GM23338 (cell line): ENCODE measurements around the gene C16orf95. TPM values are rescaled to one million over a fixed set of nuclear protein-coding genes. Genes with fewer than 3 reads are reported as not detected.

Source experiments
- ATAC-seq: fragments of 200-7000 bp; cut with Tn5 transposase; 3 replicates; pipeline ENCODE4 v1.9.1; 2020
- DNase-seq: peaks from one replicate; pipeline ENCODE4 v3.0.0-alpha.2; 2015; ENCODE audit warnings: low spot score
- H2AFZ ChIP-seq: fragments of 200-600 bp; sonication (generic); 2 replicates; pipeline ENCODE4 v1.8.0; 2016; ENCODE audit warnings: antibody characterized with exemption, mild to moderate bottlenecking, moderate library complexity
- H3F3A ChIP-seq: fragments of 200-600 bp; sonication (generic); replicated peaks from 2 replicates; pipeline ENCODE4 v1.8.0; 2017; ENCODE audit warnings: antibody characterized with exemption, mixed run types, low read depth
- H3K27ac ChIP-seq: fragments of 200-600 bp; sonication (generic); 2 replicates; pipeline ENCODE4 v1.6.1; 2016; ENCODE audit warnings: low read depth
- H3K27me3 ChIP-seq: fragments of 200-600 bp; sonication (generic); 2 replicates; pipeline ENCODE4 v1.8.0; 2016; ENCODE audit warnings: mild to moderate bottlenecking, mixed run types, moderate library complexity; ENCODE audit not compliant: insufficient read depth
- H3K36me3 ChIP-seq: fragments of 200-600 bp; sonication (generic); 2 replicates; pipeline ENCODE4 v1.8.0; 2016; ENCODE audit warnings: mild to moderate bottlenecking; ENCODE audit not compliant: insufficient read depth
- H3K4me1 ChIP-seq: fragments of 200-600 bp; sonication (generic); 2 replicates; pipeline ENCODE4 v1.8.0; 2016; ENCODE audit warnings: mild to moderate bottlenecking, moderate library complexity; ENCODE audit not compliant: insufficient read depth
- H3K4me2 ChIP-seq: fragments of 200-600 bp; sonication (generic); 2 replicates; pipeline ENCODE4 v1.7.1; 2017; ENCODE audit warnings: mixed run types
- H3K4me3 ChIP-seq: fragments of 200-600 bp; sonication (generic); 2 replicates; pipeline ENCODE4 v1.6.1; 2016; ENCODE audit warnings: mixed run types
- H3K79me2 ChIP-seq: fragments of 200-600 bp; sonication (generic); replicated peaks from 2 replicates; pipeline ENCODE4 v1.8.0; 2017; ENCODE audit warnings: mild to moderate bottlenecking; ENCODE audit not compliant: insufficient read depth
- H3K9me2 ChIP-seq: fragments of 200-600 bp; sonication (generic); 2 replicates; pipeline ENCODE4 v1.8.0; 2017; ENCODE audit not compliant: insufficient read depth
- H4K20me1 ChIP-seq: fragments of 200-600 bp; sonication (generic); replicated peaks from 2 replicates; pipeline ENCODE4 v1.8.0; 2017; ENCODE audit warnings: mild to moderate bottlenecking; ENCODE audit not compliant: insufficient read depth
- H3K27ac Mint-ChIP-seq: 2 replicates; pipeline ENCODE4 v1.8.0; 2020; ENCODE audit warnings: inconsistent platforms, mild to moderate bottlenecking, moderate library complexity, mixed read lengths
- H3K27me3 Mint-ChIP-seq: 3 replicates; pipeline ENCODE4 v1.8.0; 2022; ENCODE audit warnings: low read depth, mild to moderate bottlenecking, moderate library complexity, mixed read lengths, inconsistent platforms; ENCODE audit not compliant: insufficient read depth, poor library complexity
- H3K36me3 Mint-ChIP-seq: 3 replicates; pipeline ENCODE4 v1.8.0; 2021; ENCODE audit warnings: low read depth, mild to moderate bottlenecking, inconsistent platforms, moderate library complexity, mixed read lengths
- H3K4me1 Mint-ChIP-seq: 3 replicates; pipeline ENCODE4 v1.8.0; 2020; ENCODE audit warnings: mild to moderate bottlenecking, inconsistent platforms, mixed read lengths
- H3K4me3 Mint-ChIP-seq: 3 replicates; pipeline ENCODE4 v1.8.0; 2021; ENCODE audit warnings: moderate library complexity, mild to moderate bottlenecking, inconsistent platforms, mixed read lengths
- H3K9me3 Mint-ChIP-seq: 3 replicates; pipeline ENCODE4 v1.8.0; 2020; ENCODE audit warnings: moderate library complexity, mild to moderate bottlenecking, inconsistent platforms, mixed read lengths
- JUNB ChIP-seq: IDR thresholded peaks from one replicate; pipeline ENCODE4 v1.6.1; 2016; ENCODE audit warnings: antibody characterized with exemption; ENCODE audit not compliant: unreplicated experiment
- STAT1 ChIP-seq: IDR thresholded peaks from one replicate; pipeline ENCODE4 v1.6.1; 2016; ENCODE audit warnings: antibody characterized with exemption; ENCODE audit not compliant: unreplicated experiment
- ZNF331 ChIP-seq: fragments of 250-450 bp; sonication (Bioruptor Pico); IDR thresholded peaks from 2 replicates; pipeline ENCODE4 v1.5.0; 2020; ENCODE audit warnings: low read depth, mild to moderate bottlenecking, moderate library complexity
- polyA plus RNA-seq: library from polyadenylated mRNA; unstranded; fragments of >200 nt; fragmentation: Nextera tagmentation; extraction: Ambion mirVana; gene quantifications from 2 replicates; pipeline ENCODE4 v1.2.1, GENCODE V29; 2016
- total RNA-seq: library from RNA; depleted of rRNA; stranded (reverse); fragments of >200 nt; shearing (Covaris generic); gene quantifications from 2 replicates; pipeline ENCODE4 v1.2.3, GENCODE V29; 2014
- TF ChIP-seq, protein P1 (sequence below), 2 experiments: fragments of 200-600 bp in 1 of 2; sonication (generic) in 1 of 2; conservative IDR thresholded peaks; 2 replicates each; pipeline versions ENCODE4 v1.5.1 to v1.6.1; 2016 to 2017; ENCODE audit warnings: antibody characterized with exemption in 2 of 2, low read depth in 2 of 2, mild to moderate bottlenecking in 2 of 2, moderate library complexity in 1 of 2
- TF ChIP-seq, protein P2 (sequence below): fragments of 250-450 bp; sonication (Bioruptor Pico); IDR thresholded peaks from 2 replicates; pipeline ENCODE4 v1.5.0; 2020; ENCODE audit warnings: mild to moderate bottlenecking, moderate library complexity

Gene C16orf95
- total and polyA plus RNA-seq, 2 experiments from 2014 or later = 1.2 to 3.9 TPM

DNA sequence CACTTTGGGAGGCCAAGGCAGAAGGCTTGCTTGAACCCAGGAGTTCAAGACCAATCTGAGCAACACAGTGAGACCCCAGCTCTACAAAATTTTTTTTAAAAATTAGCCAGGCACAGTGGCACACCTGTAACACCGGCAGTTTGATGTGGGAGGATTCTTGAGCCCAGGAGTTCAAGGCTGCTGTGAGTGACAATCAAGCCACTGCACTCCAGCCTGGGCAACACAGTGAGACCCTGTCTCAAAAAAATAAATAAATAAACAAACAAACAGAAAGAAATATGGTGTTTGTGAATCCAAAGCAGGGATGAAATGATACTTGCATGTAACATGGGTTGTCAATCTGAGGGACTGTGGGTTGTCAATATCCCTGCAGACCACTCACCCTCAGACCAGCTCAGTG, 49.7 kb upstream of the C16orf95 start (continued):
- TF ChIP-seq, protein P1, sequence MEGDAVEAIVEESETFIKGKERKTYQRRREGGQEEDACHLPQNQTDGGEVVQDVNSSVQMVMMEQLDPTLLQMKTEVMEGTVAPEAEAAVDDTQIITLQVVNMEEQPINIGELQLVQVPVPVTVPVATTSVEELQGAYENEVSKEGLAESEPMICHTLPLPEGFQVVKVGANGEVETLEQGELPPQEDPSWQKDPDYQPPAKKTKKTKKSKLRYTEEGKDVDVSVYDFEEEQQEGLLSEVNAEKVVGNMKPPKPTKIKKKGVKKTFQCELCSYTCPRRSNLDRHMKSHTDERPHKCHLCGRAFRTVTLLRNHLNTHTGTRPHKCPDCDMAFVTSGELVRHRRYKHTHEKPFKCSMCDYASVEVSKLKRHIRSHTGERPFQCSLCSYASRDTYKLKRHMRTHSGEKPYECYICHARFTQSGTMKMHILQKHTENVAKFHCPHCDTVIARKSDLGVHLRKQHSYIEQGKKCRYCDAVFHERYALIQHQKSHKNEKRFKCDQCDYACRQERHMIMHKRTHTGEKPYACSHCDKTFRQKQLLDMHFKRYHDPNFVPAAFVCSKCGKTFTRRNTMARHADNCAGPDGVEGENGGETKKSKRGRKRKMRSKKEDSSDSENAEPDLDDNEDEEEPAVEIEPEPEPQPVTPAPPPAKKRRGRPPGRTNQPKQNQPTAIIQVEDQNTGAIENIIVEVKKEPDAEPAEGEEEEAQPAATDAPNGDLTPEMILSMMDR (conservative IDR thresholded peaks at IDR 0.05; ENCODE audit: low read depth in 2 of 2) = no peak

DNA sequence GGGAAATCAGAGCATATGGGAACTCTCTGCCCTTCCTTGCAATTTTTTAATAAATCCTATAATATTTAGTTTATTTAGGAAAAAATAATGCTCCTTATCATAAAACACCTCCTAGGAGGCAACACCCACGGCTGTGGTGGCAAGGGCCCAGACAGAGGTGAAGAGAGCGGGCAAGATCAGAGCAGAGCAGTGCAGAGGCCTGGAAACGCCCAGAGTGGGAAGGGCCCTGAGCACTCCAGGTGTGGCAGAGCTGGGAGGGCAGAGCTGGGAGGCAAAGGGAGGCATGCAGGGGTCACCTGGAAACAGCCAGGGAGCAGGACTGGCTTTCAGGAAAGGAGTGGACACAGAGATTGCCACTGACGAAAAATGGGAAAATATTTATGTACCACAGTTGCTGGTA, 49.1 kb upstream of the C16orf95 start:
- Histone ChIP-seq H3K4me3 (no peak overlapping the region), H3K36me3 (no peaks in the 10 kb centered on the region), H3K4me1 (no peaks in the 10 kb centered on the region), H3K27ac (no peak overlapping the region), H3K4me2 (no peak overlapping the region), H3K79me2 (peaks cover 69% of the 10 kb centered on the region), H3K9me2 (no peaks in the 10 kb centered on the region), H2AFZ (no peak overlapping the region), H3F3A (no peaks in the 10 kb centered on the region), H4K20me1 (peaks cover 21% of the 10 kb centered on the region; the same call in 1 of the 2 replicates), H3K27me3 (no peaks in the 10 kb centered on the region)
- Mint-ChIP-seq H3K4me3 (no peak overlapping the region), H3K4me1 (peaks cover 25% of the 10 kb centered on the region), H3K9me3 (no peaks in the 10 kb centered on the region), H3K27ac (no peak overlapping the region), H3K36me3 (no peaks in the 10 kb centered on the region), H3K27me3 (peaks cover 2% of the 10 kb centered on the region)
- ATAC-seq (no peak), DNase-seq (no peak)
- TF ChIP-seq JUNB (no peak), ZNF331 (CRISPR knock-in tag) (no peak), STAT1 (no peak)
- TF ChIP-seq, protein P2, sequence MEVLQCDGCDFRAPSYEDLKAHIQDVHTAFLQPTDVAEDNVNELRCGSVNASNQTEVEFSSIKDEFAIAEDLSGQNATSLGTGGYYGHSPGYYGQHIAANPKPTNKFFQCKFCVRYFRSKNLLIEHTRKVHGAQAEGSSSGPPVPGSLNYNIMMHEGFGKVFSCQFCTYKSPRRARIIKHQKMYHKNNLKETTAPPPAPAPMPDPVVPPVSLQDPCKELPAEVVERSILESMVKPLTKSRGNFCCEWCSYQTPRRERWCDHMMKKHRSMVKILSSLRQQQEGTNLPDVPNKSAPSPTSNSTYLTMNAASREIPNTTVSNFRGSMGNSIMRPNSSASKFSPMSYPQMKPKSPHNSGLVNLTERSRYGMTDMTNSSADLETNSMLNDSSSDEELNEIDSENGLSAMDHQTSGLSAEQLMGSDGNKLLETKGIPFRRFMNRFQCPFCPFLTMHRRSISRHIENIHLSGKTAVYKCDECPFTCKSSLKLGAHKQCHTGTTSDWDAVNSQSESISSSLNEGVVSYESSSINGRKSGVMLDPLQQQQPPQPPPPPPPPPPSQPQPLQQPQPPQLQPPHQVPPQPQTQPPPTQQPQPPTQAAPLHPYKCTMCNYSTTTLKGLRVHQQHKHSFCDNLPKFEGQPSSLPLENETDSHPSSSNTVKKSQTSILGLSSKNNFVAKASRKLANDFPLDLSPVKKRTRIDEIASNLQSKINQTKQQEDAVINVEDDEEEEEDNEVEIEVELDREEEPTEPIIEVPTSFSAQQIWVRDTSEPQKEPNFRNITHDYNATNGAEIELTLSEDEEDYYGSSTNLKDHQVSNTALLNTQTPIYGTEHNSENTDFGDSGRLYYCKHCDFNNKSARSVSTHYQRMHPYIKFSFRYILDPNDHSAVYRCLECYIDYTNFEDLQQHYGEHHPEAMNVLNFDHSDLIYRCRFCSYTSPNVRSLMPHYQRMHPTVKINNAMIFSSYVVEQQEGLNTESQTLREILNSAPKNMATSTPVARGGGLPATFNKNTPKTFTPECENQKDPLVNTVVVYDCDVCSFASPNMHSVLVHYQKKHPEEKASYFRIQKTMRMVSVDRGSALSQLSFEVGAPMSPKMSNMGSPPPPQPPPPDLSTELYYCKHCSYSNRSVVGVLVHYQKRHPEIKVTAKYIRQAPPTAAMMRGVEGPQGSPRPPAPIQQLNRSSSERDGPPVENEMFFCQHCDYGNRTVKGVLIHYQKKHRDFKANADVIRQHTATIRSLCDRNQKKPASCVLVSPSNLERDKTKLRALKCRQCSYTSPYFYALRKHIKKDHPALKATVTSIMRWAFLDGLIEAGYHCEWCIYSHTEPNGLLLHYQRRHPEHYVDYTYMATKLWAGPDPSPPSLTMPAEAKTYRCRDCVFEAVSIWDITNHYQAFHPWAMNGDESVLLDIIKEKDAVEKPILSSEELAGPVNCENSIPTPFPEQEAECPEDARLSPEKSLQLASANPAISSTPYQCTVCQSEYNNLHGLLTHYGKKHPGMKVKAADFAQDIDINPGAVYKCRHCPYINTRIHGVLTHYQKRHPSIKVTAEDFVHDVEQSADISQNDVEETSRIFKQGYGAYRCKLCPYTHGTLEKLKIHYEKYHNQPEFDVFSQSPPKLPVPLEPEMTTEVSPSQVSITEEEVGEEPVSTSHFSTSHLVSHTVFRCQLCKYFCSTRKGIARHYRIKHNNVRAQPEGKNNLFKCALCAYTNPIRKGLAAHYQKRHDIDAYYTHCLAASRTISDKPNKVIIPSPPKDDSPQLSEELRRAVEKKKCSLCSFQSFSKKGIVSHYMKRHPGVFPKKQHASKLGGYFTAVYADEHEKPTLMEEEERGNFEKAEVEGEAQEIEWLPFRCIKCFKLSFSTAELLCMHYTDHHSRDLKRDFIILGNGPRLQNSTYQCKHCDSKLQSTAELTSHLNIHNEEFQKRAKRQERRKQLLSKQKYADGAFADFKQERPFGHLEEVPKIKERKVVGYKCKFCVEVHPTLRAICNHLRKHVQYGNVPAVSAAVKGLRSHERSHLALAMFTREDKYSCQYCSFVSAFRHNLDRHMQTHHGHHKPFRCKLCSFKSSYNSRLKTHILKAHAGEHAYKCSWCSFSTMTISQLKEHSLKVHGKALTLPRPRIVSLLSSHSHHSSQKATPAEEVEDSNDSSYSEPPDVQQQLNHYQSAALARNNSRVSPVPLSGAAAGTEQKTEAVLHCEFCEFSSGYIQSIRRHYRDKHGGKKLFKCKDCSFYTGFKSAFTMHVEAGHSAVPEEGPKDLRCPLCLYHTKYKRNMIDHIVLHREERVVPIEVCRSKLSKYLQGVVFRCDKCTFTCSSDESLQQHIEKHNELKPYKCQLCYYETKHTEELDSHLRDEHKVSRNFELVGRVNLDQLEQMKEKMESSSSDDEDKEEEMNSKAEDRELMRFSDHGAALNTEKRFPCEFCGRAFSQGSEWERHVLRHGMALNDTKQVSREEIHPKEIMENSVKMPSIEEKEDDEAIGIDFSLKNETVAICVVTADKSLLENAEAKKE (CRISPR knock-in tag) = no peak
- TF ChIP-seq, protein P1 (conservative IDR thresholded peaks at IDR 0.05; ENCODE audit: low read depth in 2 of 2) = no peak
